Activated CD4-positive, alpha-beta T cell treated with anti-CD3 and anti-CD28 coated beads, Interleukin-2, Interleukin-6, amounts not matched to agents 100 ng/mL and 50 ng/mL, durations not matched to agents 16 hours and 8 hours (primary cell): ENCODE results near the gene SULT2A1.
"Not testable (repeated sequence)": the region's sequence is repeated elsewhere in the genome, so short reads cannot be mapped to it uniquely, and the experiment has no call there.

ENCODE experiments used
- DNase-seq: peaks from one replicate; pipeline ENCODE4 v3.0.0-alpha.2; 2020

Gene SULT2A1

GRCh38 chr19:47886010-47886559, at the start of gene SULT2A1:
TSS of gene SULT2A1 (minus strand) at chr19:47886315. CDS start at chr19:47886257, 58 bp downstream.
- DNase-seq, result no peak

- not testable (repeated sequence) for DNase-seq
These were observed 42.5 kb upstream of the SULT2A1 start for GRCh38 chr19:47928581-47928980.

- not testable (repeated sequence) for DNase-seq
These were observed 34.0 kb upstream of the SULT2A1 start for GRCh38 chr19:47920107-47920506.

- not testable (repeated sequence) for DNase-seq
These were observed 24.1 kb upstream of the SULT2A1 start for GRCh38 chr19:47910191-47910590.

GRCh38 chr19:47909350-47909749, 23.2 kb upstream of the SULT2A1 start:
- peak; percentile 81 for DNase-seq

- no peak for DNase-seq
These were observed 15.3 kb upstream of the SULT2A1 start for GRCh38 chr19:47901370-47901769.

GRCh38 chr19:47899335-47899734, 13.2 kb upstream of the SULT2A1 start:
- DNase-seq, result no peak

- no peak for DNase-seq
These were observed 11.7 kb upstream of the SULT2A1 start for GRCh38 chr19:47897861-47898260.

GRCh38 chr19:47896773-47897172, 10.7 kb upstream of the SULT2A1 start:
- no peak for DNase-seq

GRCh38 chr19:47896019-47896418, 9.9 kb upstream of the SULT2A1 start:
- DNase-seq, result no peak

GRCh38 chr19:47895165-47895782, 9.2 kb upstream of the SULT2A1 start:
- DNase-seq, result no peak

GRCh38 chr19:47891923-47892666, 6.0 kb upstream of the SULT2A1 start:
- DNase-seq, result no peak

- DNase-seq, result no peak
These were observed 5.5 kb upstream of the SULT2A1 start for GRCh38 chr19:47891622-47891922.

- no peak for DNase-seq
These were observed 4.9 kb upstream of the SULT2A1 start for GRCh38 chr19:47890865-47891621.

- DNase-seq, result no peak
These were observed 1.1 kb downstream of the SULT2A1 start for GRCh38 chr19:47885067-47885463.

GRCh38 chr19:47882890-47883289, 3.2 kb downstream of the SULT2A1 start:
- no peak for DNase-seq

GRCh38 chr19:47881757-47882156, 4.4 kb downstream of the SULT2A1 start:
- DNase-seq, result no peak

GRCh38 chr19:47879385-47879784, 6.7 kb downstream of the SULT2A1 start:
- DNase-seq, result not testable (repeated sequence)

- no peak for DNase-seq
These were observed 7.2 kb downstream of the SULT2A1 start for GRCh38 chr19:47878906-47879305.

- DNase-seq, result no peak
These were observed 20.9 kb downstream of the SULT2A1 start for GRCh38 chr19:47865166-47865565.

- DNase-seq, result peak; percentile 91
These were observed 22.6 kb downstream of the SULT2A1 start for GRCh38 chr19:47863514-47863936.

- no peak for DNase-seq
These were observed 24.5 kb downstream of the SULT2A1 start for GRCh38 chr19:47861630-47862029.

- DNase-seq, result no peak
These were observed 25.4 kb downstream of the SULT2A1 start for GRCh38 chr19:47860602-47861297.
